ENCODE data around the gene PTGDR2. TPM values are rescaled to one million over a fixed set of nuclear protein-coding genes. Genes with fewer than 3 reads are reported as not detected.

Gene PTGDR2
- total RNA-seq, 1 experiment from 2014 or later, result 0.31 TPM

GRCh38 chr11:60872961-60873524 is 17.3 kb upstream of the PTGDR2 start:
- BruUV-seq (replicated peaks), result no TSS peak
- H3K4me3 Mint-ChIP-seq (ENCODE audit: low read depth, unreplicated experiment), result no peak overlapping the region

GRCh38 chr11:60872124-60872960 is 16.6 kb upstream of the PTGDR2 start:
- DNase-seq, result no peak
- Mint-ChIP-seq H3K4me3 (ENCODE audit: low read depth, unreplicated experiment) (no peak overlapping the region), H3K27me3 (ENCODE audit: unreplicated experiment) (no peaks in the 10 kb centered on the region), H3K4me1 (ENCODE audit: low read depth, unreplicated experiment) (no peaks in the 10 kb centered on the region), H3K36me3 (ENCODE audit: insufficient read depth, unreplicated experiment) (no peaks in the 10 kb centered on the region), H3K9me3 (ENCODE audit: low read depth, unreplicated experiment) (no peaks in the 10 kb centered on the region), H3K27ac (ENCODE audit: unreplicated experiment) (no peak overlapping the region)
- CTCF ChIA-PET, result interaction anchor here (0.5 to 0.6 kb wide), 3 partner anchors 17 to 272 kb away, joined by 3 to 5 read pairs (median 3); partner anchors contain the start of gene PTGDR2
- intact Hi-C loops (cut with micrococcal nuclease; ENCODE audit: unreplicated experiment), result no loop called here
- no TSS peak for BruUV-seq (replicated peaks)
- no peak for TF ChIP-seq CTCF (IDR thresholded peaks at IDR 0.05; ENCODE audit: unreplicated experiment)

More at GRCh38 chr11:60872961-60873524, 17.3 kb upstream of the PTGDR2 start:
- no peak for DNase-seq
- no peak for TF ChIP-seq CTCF (IDR thresholded peaks at IDR 0.05; ENCODE audit: unreplicated experiment)
- Mint-ChIP-seq H3K27me3 (ENCODE audit: unreplicated experiment) (no peaks in the 10 kb centered on the region), H3K36me3 (ENCODE audit: insufficient read depth, unreplicated experiment) (no peaks in the 10 kb centered on the region), H3K4me1 (ENCODE audit: low read depth, unreplicated experiment) (no peaks in the 10 kb centered on the region), H3K9me3 (ENCODE audit: low read depth, unreplicated experiment) (no peaks in the 10 kb centered on the region), H3K27ac (ENCODE audit: unreplicated experiment) (no peak overlapping the region)
- CTCF ChIA-PET, result interaction anchor here (0.6 kb wide), 1 partner anchor 26 kb away, joined by 3 read pairs; no protein-coding TSS in a partner anchor
- intact Hi-C loops (cut with micrococcal nuclease; ENCODE audit: unreplicated experiment), result no loop called here

GRCh38 chr11:60871378-60872061 is 15.8 kb upstream of the PTGDR2 start:
- H3K36me3 Mint-ChIP-seq (ENCODE audit: insufficient read depth, unreplicated experiment), result no peaks in the 10 kb centered on the region
- no TSS peak for BruUV-seq (replicated peaks)
- H3K4me3 Mint-ChIP-seq (ENCODE audit: low read depth, unreplicated experiment), result no peak overlapping the region
- CTCF ChIA-PET, result interaction anchor here (0.6 to 1.2 kb wide), 3 partner anchors 16 to 273 kb away, joined by 3 read pairs; no protein-coding TSS in a partner anchor
- no peak for DNase-seq
- no peaks in the 10 kb centered on the region for H3K4me1 Mint-ChIP-seq (ENCODE audit: low read depth, unreplicated experiment)
- H3K27me3 Mint-ChIP-seq (ENCODE audit: unreplicated experiment), result no peaks in the 10 kb centered on the region
- intact Hi-C loops (cut with micrococcal nuclease; ENCODE audit: unreplicated experiment), result no loop called here
- no peak for TF ChIP-seq CTCF (IDR thresholded peaks at IDR 0.05; ENCODE audit: unreplicated experiment)
- H3K9me3 Mint-ChIP-seq (ENCODE audit: low read depth, unreplicated experiment), result no peaks in the 10 kb centered on the region
- H3K27ac Mint-ChIP-seq (ENCODE audit: unreplicated experiment), result no peak overlapping the region

- CTCF ChIA-PET, result interaction anchor here (1.0 to 1.2 kb wide), 2 partner anchors 17 to 29 kb away, joined by 3 read pairs; no protein-coding TSS in a partner anchor
- BruUV-seq (replicated peaks), result no TSS peak
- H3K27me3 Mint-ChIP-seq (ENCODE audit: unreplicated experiment), result no peaks in the 10 kb centered on the region
- no peak for DNase-seq
- no peaks in the 10 kb centered on the region for H3K9me3 Mint-ChIP-seq (ENCODE audit: low read depth, unreplicated experiment)
- no peaks in the 10 kb centered on the region for H3K36me3 Mint-ChIP-seq (ENCODE audit: insufficient read depth, unreplicated experiment)
- H3K4me3 Mint-ChIP-seq (ENCODE audit: low read depth, unreplicated experiment), result no peak overlapping the region
- intact Hi-C loops (cut with micrococcal nuclease; ENCODE audit: unreplicated experiment), result no loop called here
- no peaks in the 10 kb centered on the region for H3K4me1 Mint-ChIP-seq (ENCODE audit: low read depth, unreplicated experiment)
- no peak for TF ChIP-seq CTCF (IDR thresholded peaks at IDR 0.05; ENCODE audit: unreplicated experiment)
- H3K27ac Mint-ChIP-seq (ENCODE audit: unreplicated experiment), result no peak overlapping the region
Observed at GRCh38 chr11:60870733-60871377, 15.1 kb upstream of the PTGDR2 start.

Measured in Calu3 (cell line).